HEK293 (cell line): ENCODE measurements around the gene PLCD3.

Experiments
- CTCF ChIP-seq: fragments of 450-650 bp; formaldehyde crosslinking; IDR thresholded peaks from 2 replicates; pipeline ENCODE4 v1.5.1; 2016; ENCODE audit warnings: missing biosample characterization, missing genetic modification characterization
- OVOL3 ChIP-seq: fragments of 450-650 bp; formaldehyde crosslinking; IDR thresholded peaks from 2 replicates; pipeline ENCODE4 v1.5.1; 2016; ENCODE audit warnings: missing biosample characterization, missing genetic modification characterization
- ZNF175 ChIP-seq: fragments of 450-650 bp; formaldehyde crosslinking; IDR thresholded peaks from 2 replicates; pipeline ENCODE4 v1.5.1; 2016; ENCODE audit warnings: missing biosample characterization, missing genetic modification characterization

- TF ChIP-seq CTCF (tag by site-specific recombination) (no peak), OVOL3 (tag by site-specific recombination) (no peak), ZNF175 (tag by site-specific recombination) (no peak)
These were observed 24.9 kb downstream of the PLCD3 start for GRCh38 chr17:45107293-45108010.
